ENCODE data around the gene KNDC1. TPM values are rescaled to one million over a fixed set of nuclear protein-coding genes. Genes with fewer than 3 reads are reported as not detected.

The KNDC1 gene
- total RNA-seq, 3 donors from 2014 or later: 0.14 to 0.60 (median 0.32) TPM

- no peak for DNase-seq
- TF ChIP-seq CTCF (IDR thresholded peaks at IDR 0.05): no peak
- peaks cover 10% of the 10 kb centered on the region for H3K4me1 ChIP-seq (ENCODE audit: low read depth)
- H3K36me3 ChIP-seq (ENCODE audit: low read depth): no peaks in the 10 kb centered on the region
- no peaks in the 10 kb centered on the region for H3K9me3 ChIP-seq
- intact Hi-C loops (cut with DNase I, micrococcal nuclease): no loop called here
- H3K4me3 ChIP-seq: no peak overlapping the region
- ATAC-seq: peak; percentile 31
These were observed 1.0 kb upstream of the KNDC1 start for GRCh38 chr10:133158756-133159610.

- no peak for TF ChIP-seq CTCF (IDR thresholded peaks at IDR 0.05)
- ATAC-seq (no peak), DNase-seq (no peak)
- Histone ChIP-seq H3K4me3 (no peak overlapping the region), H3K9me3 (no peaks in the 10 kb centered on the region), H3K4me1 (ENCODE audit: low read depth) (peaks cover 10% of the 10 kb centered on the region), H3K36me3 (ENCODE audit: low read depth) (no peaks in the 10 kb centered on the region)
- intact Hi-C loops (cut with DNase I, micrococcal nuclease): no loop called here
These were observed 439 bp upstream of the KNDC1 start for GRCh38 chr10:133159611-133159949.

GRCh38 chr10:133160826-133161471 lies 930 bp downstream of the KNDC1 start:
- H3K4me1 ChIP-seq (ENCODE audit: low read depth): peaks cover 10% of the 10 kb centered on the region
- no peak overlapping the region for H3K4me3 ChIP-seq
- no peaks in the 10 kb centered on the region for H3K36me3 ChIP-seq (ENCODE audit: low read depth)
- DNase-seq: no peak
- ATAC-seq: no peak
- no peaks in the 10 kb centered on the region for H3K9me3 ChIP-seq
- intact Hi-C loops (cut with DNase I, micrococcal nuclease): no loop called here
- no peak for TF ChIP-seq CTCF (IDR thresholded peaks at IDR 0.05)

- DNase-seq: no peak
These were observed 1.6 kb downstream of the KNDC1 start for GRCh38 chr10:133161486-133162109.

More at GRCh38 chr10:133161486-133162109, 1.6 kb downstream of the KNDC1 start:
- H3K4me1 ChIP-seq (ENCODE audit: low read depth): peaks cover 10% of the 10 kb centered on the region
- no peak overlapping the region for H3K4me3 ChIP-seq
- H3K36me3 ChIP-seq (ENCODE audit: low read depth): no peaks in the 10 kb centered on the region
- ATAC-seq: no peak
- intact Hi-C loops (cut with DNase I, micrococcal nuclease): no loop called here
- no peak for TF ChIP-seq CTCF (IDR thresholded peaks at IDR 0.05)
- no peaks in the 10 kb centered on the region for H3K9me3 ChIP-seq

All from mucosa of descending colon (tissue), 3 donors.